Measurements from ENCODE around the gene CHST3.
"Not testable (repeated sequence)": the region's sequence is repeated elsewhere in the genome, so short reads cannot be mapped to it uniquely, and the experiment has no call there.

CHST3 gene

DNA sequence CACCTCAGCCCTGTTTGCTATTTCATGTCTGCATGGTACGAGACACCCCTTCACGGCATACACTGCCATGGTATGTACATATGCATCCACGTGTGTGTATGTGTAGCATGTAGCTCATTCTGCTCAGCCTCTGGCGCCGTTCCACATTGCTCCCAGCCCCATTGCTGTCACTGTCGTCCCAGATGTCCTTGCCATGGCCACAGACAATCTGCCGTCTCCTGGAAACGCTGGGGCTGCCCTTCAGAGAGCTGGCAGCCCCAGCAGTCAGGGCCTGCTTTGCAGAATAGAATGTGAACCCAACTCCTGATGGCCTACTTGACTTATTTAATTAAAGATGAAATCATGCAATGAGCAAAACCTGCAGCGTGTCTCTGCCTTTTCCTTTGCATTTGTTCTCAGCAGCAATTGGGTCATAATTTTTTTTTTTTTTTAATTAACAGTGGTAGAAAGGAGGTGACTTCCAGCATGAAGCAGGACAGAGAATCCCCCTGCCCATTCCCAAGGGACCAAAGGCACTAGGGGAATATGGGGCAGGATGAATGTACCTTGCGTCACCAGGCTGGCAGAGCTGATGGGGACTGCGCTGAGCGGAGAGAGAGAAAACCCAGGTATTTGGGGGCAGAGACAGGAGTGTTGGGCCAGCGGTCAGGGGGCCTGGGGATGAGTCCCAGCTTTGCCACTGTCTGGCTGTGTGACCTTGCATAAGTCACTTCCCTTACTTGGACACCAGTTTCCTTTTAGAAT lies 49.2 kb downstream of the CHST3 start:
- no peak for DNase-seq

GRCh38 chr10:72014197-72014596 lies 50.0 kb downstream of the CHST3 start:
- no peak for DNase-seq

DNA sequence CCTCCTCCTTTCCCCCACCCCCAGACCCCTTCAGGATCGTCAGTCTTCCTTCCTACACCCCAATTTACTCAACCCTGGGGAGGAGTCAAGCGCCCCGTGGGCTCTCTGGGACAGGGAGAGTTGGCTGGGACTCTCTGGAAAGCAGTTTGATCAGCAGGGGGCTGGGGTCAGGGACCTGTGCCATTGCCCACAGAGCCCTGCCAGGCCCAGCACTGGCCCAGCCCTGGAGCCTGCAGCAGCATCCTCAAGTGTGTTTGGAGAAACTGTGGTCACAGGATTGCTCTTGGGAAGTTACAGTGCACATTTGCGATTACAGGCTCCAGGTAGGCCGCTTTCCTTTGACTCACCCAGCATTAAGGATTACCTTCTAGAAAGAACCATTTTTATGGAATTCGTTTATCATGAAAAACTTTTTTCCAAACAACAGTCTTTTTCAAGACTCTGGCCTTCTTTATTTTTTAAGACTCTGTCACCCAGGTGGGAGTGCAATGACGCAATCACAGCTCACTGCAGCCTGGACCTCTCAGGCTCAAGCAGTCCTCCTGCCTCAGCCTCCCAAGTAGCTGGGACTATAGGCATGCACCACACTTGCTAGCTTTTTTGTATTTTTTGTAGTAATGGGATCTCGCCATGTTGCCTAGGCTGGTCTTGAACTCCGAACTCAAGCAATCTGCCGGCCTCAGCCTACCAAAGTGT lies 50.7 kb downstream of the CHST3 start:
- DNase-seq = no peak

GRCh38 chr10:72015841-72016240 lies 51.6 kb downstream of the CHST3 start:
- no peak for DNase-seq

DNA sequence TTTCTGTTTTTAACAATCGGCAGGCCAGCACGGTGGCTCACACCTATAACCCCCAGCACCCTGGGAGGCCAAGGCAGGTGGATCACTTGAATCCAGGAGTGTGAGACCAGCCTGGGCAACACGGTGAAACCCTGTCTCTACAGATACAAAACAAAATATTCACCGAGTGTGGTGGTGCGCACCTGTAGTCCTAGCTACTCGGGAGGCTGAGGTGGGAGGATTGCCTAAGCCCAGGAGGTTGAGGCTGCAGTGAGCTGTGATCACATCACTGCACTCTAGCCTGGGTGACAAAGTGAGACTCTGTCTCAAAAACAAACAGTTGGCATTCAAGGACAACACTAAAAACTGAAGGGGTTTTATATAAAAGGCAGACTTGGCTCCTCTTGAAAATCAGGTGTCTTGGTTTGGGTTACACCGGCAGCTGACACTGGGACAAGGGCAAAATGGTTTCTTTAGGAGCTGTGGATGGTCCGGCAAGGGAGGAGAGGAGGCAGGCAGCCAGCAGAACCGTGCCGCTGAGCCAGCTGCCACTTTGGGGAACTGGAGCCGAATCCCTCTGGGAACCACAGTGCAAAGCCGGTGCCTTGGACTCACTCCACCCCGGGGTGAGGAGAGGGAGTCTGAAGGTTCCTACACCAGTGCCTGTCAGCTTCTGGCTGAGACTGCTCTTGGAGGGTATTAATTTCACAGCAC lies 52.6 kb downstream of the CHST3 start:
- no peak for DNase-seq

DNA sequence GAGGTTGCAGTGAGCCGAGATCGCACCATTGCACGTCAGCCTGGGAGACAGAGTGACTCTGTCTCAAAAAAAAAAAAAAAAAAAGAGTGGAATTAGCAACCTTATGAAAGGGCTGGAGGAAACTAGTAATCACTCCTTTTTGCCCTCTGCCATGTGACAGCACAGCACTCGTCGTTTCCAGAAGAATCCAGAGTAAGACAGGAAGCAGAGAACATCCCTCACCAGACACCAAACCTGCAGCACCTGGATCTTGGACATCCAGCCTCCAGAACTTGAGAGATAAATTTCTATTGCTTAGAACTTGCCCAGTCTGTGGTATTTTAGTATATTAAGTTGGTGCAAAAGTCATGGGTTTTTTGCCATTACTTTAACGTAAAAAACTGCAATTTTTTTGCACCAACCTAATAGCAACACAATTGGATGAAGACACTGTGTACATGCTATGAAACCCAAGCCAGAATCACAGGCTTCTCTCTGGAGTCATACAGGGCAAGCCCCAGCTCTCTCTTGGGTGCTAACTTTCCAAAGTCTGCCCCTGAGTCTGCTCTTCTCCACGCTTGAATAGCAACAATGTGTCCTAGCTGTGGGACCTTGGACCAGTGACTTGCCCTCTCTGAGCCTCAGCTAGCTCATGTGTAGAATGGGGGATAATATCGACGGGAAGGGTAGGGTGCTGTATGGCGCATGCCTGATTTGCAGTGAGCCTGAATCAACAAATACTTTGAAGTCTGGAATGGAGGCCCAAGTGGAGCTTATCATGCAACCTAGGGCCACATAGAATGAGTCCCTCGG lies 55.1 kb downstream of the CHST3 start:
- no peak for DNase-seq

DNA sequence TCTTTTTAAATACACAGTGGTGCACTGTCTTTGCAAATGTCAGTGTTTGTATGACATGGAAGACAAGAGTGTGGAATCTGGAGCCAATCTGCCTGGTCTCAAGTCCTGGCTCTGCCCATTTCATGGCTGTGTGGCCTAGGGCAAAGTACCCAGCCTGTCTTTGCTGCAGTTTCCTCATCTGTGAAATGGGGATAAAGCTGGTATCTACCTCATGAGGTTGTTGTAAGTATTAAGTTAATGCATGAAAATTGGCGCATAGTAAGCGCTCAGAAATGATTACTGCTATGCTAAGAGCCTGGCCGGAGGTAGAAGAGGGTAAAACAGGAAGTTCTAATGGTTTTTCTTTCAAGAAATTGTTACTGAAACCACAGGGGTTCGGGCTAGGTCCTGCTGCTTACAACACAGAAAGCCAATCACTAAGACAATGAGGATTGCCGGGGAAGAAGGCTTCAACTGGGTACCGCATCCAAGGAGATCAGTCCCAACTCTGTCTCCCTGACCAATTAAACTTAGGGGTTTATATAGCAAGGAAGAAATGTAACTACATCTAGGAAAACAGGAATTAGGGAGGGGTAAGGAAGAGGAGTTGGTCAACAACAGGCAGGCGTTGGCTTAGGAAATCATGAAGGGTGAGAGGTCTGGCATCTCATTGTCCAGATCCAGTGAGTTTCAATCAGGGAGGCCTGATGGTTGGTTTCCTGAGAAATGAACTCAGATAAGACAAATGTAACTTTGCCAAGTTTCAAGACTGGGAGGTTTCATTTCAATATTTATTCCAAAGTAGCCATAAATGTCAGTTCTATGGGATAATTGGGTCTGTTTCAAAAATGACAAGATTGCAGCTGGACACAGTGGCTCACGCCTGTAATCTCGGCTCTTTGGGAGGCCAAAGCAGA lies 57.0 kb downstream of the CHST3 start:
- DNase-seq = no peak

DNA sequence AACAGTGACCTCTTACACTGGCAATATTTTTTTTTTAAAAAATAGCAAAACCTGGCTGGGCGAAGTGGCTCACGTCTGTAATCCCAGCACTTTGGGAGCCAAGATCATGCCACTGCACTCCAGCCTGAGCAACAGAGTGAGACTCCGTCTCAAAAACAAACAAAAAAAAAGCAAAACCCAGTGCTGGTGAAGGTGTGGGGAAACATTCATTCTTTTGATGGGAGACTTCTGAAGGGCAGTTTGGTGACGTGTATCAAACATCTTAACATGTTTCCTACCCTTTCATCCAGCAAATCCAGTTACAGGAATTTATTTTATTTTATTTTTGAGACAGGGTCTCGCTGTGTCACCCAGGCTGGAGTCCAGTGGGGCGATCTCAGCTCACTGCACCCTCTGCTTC lies 58.0 kb downstream of the CHST3 start:
- no peak for DNase-seq

DNA sequence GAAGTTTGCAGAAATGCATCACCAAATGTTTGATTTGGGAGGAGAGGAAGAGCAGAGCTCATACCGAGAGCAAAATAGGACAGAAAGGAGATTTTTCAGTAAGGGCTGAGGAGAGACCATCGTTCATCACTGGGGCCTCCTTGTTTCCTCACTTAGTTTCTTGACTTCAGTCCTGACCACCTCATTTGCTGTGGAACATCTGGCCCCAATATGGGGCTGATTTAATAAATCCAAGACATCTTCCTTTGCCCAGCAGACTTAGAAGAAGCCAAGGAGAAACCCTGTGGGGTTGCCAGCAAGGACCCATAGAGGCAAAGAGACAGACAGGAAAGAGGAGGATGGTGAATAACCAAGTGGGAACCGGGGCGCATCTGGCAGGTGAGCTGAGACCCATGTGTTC lies 60.4 kb downstream of the CHST3 start:
- no peak for DNase-seq

DNA sequence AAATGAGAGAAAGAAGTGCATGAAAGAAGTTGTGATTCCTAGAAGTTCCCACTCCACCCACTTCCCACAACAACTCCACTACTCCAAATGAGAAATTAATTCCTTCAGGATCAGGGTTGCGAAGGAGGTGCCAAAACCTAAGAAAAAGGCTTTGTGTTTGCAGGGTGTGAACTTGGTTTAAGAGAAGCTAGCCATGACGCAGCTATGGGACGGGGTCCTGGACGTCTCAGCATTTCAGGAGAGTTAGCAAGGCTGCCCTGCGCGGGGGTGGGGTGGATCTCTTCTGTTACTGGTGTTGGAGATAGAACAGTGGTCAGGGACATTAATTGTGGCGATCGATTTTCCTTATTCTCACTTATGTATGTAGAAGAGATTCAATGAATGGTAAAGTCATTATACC lies 61.2 kb downstream of the CHST3 start:
- no peak for DNase-seq

- no peak for DNase-seq
Observed at GRCh38 chr10:72025832-72026231, 61.6 kb downstream of the CHST3 start.

DNA sequence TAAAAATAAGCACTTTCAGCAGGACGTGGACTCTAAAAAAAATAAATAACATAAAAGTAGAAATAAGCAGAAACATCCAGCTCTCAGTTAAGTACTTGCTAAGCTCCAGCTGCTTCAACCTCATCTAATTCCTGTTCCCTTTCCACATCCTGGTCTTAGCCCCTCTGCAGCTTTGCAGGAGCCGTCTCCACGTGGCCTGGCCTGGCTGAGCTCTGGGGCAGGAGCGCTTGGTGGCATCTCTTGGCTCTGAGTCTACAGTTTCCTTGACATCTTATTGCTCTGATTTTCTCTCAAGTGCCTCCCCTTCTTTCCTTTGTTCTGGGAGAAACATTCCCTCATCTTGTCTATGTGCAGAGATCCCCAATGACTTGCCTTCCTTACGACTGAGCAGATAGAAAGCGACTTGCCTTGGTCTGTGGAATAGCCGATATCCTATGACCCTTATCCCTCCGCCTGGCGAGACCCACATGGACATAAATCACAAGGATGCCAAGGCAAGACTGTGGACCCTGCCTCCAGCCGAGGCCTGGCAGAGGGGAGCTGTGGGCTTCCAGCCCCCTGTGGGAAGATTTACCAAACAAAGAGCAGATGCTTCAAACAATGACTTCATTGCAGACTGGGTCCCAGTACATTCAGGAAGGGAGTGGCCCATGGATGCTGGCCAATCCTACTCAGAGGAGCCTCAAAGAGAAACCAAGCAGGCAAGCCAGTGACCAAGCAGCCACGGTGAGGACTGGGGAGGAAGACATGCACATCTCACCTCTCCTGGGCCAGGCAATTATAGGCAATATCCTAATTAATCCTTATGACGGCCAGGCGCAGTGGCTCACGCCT lies 62.3 kb downstream of the CHST3 start:
- no peak for DNase-seq

DNA sequence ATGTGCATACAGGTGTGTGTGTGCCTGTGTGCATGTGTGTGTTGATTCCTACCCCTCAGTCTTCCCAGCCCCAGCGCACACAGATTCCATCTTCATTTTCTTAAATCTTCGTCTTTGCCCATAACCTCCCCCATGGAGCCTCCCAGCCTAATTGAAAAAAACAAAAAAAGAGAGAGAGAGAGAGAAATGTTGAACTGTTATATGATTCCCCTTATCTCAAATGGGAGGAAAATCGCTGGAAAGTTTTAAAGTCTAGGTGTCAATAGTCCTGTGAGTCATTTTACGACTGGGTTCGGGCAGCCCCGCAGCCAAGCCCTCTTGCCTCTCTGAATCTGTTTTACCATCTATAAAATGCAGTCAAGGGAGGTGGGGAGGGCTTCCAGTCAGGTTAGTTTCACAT lies 63.3 kb downstream of the CHST3 start:
- DNase-seq = no peak

- no peak for DNase-seq
Observed at GRCh38 chr10:72029414-72029813, 65.2 kb downstream of the CHST3 start.

DNA sequence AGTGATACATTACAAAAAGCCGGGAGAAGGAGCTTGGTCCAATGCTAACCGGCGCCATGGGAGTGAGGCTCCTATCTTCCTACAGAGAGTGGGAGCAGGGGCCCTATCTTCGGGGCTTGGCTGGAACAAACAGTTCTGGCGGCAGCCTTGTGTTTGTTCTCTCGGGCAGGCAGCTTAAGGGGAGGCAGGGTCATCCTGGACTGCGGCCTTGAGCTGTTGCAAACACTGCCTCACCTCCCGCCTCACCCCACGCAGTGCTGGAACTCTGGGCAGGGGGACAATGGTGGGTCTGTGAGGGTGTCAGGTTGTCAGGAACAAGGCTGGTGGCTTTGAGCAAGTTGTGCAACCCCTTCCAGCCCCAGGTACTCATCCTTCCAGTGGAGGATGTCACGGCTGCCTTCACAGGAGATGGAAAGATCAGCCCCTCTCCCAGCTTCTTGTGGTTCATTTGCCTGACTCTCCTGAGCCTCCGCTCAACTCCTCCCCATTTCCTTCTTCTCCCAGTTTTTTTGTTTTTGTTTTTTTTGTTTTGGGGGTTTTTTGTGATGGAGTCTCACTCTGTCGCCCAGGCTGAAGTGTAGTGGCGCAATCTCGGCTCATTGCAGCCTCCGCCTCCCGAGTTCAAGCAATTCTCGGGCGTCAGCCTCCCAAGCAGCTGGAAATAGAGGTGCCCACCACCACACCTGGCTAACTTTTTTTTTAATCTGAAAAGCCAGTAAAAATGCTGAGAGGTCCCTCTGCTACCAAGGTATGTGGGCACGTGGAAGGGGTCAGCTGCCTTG lies 66.8 kb downstream of the CHST3 start:
- DNase-seq = no peak

DNA sequence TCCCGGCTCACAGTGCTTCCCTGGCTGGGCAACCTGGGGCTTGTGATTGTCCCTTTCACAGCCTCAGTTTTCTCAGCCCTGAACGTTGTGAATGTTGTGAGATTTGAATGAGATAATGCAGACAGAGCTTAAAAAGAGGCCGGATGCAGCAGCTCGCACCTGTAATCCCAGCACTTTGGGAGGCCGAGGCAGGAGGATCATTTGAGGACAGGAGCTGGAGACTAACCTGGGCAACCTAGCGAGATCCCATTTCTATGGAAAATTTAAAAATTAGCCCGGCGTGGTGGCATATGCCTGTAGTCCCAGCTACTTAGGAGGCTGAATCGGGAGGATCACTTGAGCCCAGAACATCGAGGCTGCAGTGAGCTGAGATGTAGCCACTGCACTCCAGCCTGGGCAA lies 67.5 kb downstream of the CHST3 start:
- DNase-seq = no peak

DNA sequence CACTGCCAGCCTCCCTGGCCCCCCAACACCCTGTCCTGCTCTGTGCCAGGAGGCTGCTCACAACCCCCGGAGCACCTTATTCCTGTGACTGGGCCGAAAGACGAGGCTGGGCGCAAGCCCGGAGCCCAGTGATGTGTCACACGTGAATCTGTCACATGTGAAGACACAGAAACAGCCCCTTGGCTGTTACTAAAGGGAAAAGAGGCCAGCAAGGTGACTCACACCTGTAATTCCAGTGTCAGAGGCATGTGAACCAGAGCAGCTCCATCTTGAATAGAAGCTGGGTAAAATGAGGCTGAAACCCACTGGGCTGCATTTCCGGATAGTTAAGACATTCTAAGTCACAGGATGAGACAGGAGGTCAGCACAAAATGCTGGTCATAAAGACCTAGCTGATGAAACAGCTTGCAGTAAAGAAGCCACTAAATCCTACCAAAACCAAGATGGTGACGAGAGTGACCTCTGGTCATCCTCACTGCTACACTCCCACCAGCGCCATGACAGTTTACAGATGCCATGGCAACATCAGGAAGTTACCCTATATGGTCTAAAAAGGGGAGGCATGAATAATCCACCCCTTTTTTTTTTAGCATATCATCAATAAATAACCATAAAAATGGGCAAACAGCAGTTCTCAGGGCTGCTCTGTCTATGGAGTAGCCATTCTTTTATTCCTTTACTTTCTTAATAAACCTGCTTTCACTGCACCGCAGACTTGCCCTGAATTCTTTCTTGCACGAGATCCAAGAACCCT lies 68.4 kb downstream of the CHST3 start:
- not testable (repeated sequence) for DNase-seq

DNA sequence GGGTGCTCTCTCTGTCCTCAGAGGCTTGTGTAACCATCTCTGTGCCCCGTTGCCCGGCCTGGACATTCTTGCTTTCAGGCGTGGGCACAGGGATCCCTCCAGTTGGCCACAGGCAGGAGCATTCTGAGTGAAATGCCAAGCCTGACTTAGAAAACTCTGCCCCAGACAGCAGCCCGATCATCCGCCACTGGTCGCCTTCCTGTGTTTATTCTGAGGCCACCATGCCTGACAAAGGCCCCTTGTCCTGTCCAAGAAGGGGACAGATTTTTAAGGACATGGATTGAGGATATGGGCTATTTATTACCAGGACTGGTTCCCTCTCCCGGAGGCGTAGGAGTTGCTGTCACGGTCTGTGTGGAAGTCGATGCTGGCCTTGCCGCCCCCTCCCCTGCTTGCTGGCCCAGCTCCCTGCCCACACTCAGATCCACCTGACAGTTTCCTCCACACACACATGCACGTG lies 69.9 kb downstream of the CHST3 start:
- DNase-seq = no peak

GRCh38 chr10:72034761-72035160 lies 70.6 kb downstream of the CHST3 start:
- DNase-seq = no peak

Data from DMS79 (cell line).